Measurements from ENCODE around the gene CDADC1. TPM values are rescaled to one million over a fixed set of nuclear protein-coding genes. Genes with fewer than 3 reads are reported as not detected.

CDADC1 gene
- total and polyA plus RNA-seq, 2 of the 13 experiments (the other 11 are each of a cell fraction or from before 2014, with no cell fraction given) = 2.4 to 9.0 TPM

DNA sequence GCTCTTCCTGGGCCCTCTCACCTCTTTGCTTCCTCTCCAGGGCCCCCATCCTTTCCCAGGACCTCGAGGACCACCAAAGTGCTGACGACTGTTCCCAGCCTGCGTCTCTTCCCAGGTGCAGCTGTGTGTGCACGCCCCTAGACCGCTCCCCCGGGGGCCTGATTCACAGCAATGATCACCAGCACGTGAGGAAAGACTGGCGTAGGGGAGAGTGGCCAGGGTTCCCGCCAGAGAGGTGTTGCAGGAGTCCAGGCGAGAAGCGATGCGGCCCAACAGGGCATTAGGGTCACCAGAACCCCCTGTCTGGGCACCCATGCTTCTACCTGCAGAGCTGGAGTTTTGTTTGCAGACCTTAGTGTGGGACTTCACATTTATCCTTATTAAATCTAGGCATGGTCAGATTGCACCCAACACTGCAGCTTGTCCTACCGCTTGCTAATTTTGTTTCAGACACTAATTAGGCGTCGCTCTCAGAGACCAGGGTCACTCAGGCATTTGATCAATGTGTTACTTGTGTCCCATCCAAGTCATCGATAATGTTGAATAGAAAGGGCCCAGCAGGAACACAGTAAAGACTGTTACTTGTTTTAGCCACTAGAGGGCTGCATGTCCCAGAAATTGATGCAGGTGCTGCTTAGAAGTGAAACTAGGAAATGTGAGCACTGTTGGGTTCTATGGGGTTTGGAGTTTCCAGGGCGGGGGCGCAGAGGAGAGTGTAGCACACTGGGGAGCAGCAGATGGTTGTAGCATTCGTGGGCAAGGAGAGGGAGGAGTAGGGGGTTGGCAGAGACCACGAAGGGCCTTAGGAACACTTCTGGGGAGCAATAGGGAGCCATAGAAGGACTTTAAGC is 53.2 kb downstream of the CDADC1 start (continued):
- TF ChIP-seq ATF3 (CRISPR knock-in tag; IDR thresholded peaks at IDR 0.05) (no peak), TRIM24 (CRISPR knock-in tag; IDR thresholded peaks at IDR 0.05) (no peak), MIXL1 (CRISPR knock-in tag; IDR thresholded peaks at IDR 0.05) (no peak; the same call in 1 of the 2 replicates), ELF3 (CRISPR knock-in tag; IDR thresholded peaks at IDR 0.05) (peak; percentile 60), GATAD1 (CRISPR knock-in tag; IDR thresholded peaks at IDR 0.05) (no peak), ZNF850 (CRISPR knock-in tag; conservative IDR thresholded peaks at IDR 0.05) (no peak), LRRFIP1 (CRISPR knock-in tag; conservative IDR thresholded peaks at IDR 0.05) (no peak), ZNF615 (CRISPR knock-in tag; IDR thresholded peaks at IDR 0.05; ENCODE audit: borderline replicate concordance) (no peak), ZFP36L1 (CRISPR knock-in tag; IDR thresholded peaks at IDR 0.05) (no peak), ZNF335 (CRISPR knock-in tag; IDR thresholded peaks at IDR 0.05) (no peak; the same call in 1 of the 2 replicates), ELF1 (CRISPR knock-in tag; IDR thresholded peaks at IDR 0.05) (peak; percentile 59), FOXM1 (CRISPR knock-in tag; IDR thresholded peaks at IDR 0.05) (no peak), ZNF616 (CRISPR knock-in tag; IDR thresholded peaks at IDR 0.05; ENCODE audit: low read depth) (no peak), ZNF292 (CRISPR knock-in tag; IDR thresholded peaks at IDR 0.05; ENCODE audit: borderline replicate concordance, low read depth) (0 out of 2 replicates have a peak, but pooled peaks have one; percentile 27), ZNF737 (CRISPR knock-in tag; IDR thresholded peaks at IDR 0.05; ENCODE audit: borderline replicate concordance) (no peak), HNF4A (CRISPR knock-in tag; IDR thresholded peaks at IDR 0.05) (no peak)
- TF ChIP-seq, protein P1, sequence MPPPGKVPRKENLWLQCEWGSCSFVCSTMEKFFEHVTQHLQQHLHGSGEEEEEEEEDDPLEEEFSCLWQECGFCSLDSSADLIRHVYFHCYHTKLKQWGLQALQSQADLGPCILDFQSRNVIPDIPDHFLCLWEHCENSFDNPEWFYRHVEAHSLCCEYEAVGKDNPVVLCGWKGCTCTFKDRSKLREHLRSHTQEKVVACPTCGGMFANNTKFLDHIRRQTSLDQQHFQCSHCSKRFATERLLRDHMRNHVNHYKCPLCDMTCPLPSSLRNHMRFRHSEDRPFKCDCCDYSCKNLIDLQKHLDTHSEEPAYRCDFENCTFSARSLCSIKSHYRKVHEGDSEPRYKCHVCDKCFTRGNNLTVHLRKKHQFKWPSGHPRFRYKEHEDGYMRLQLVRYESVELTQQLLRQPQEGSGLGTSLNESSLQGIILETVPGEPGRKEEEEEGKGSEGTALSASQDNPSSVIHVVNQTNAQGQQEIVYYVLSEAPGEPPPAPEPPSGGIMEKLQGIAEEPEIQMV (CRISPR knock-in tag; IDR thresholded peaks at IDR 0.05; ENCODE audit: low read depth) = no peak
- TF ChIP-seq, protein P2, sequence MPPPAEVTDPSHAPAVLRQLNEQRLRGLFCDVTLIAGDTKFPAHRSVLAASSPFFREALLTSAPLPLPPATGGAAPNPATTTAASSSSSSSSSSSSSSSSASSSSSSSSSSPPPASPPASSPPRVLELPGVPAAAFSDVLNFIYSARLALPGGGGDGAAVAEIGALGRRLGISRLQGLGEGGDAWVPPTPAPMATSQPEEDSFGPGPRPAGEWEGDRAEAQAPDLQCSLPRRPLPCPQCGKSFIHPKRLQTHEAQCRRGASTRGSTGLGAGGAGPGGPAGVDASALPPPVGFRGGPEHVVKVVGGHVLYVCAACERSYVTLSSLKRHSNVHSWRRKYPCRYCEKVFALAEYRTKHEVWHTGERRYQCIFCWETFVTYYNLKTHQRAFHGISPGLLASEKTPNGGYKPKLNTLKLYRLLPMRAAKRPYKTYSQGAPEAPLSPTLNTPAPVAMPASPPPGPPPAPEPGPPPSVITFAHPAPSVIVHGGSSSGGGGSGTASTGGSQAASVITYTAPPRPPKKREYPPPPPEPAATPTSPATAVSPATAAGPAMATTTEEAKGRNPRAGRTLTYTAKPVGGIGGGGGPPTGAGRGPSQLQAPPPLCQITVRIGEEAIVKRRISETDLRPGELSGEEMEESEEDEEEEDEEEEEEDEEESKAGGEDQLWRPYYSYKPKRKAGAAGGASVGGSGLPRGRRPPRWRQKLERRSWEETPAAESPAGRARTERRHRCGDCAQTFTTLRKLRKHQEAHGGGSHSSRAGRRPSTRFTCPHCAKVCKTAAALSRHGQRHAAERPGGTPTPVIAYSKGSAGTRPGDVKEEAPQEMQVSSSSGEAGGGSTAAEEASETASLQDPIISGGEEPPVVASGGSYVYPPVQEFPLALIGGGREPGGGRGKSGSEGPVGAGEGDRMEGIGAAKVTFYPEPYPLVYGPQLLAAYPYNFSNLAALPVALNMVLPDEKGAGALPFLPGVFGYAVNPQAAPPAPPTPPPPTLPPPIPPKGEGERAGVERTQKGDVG (CRISPR knock-in tag; IDR thresholded peaks at IDR 0.05; ENCODE audit: borderline replicate concordance) = no peak
- TF ChIP-seq, protein P3, sequence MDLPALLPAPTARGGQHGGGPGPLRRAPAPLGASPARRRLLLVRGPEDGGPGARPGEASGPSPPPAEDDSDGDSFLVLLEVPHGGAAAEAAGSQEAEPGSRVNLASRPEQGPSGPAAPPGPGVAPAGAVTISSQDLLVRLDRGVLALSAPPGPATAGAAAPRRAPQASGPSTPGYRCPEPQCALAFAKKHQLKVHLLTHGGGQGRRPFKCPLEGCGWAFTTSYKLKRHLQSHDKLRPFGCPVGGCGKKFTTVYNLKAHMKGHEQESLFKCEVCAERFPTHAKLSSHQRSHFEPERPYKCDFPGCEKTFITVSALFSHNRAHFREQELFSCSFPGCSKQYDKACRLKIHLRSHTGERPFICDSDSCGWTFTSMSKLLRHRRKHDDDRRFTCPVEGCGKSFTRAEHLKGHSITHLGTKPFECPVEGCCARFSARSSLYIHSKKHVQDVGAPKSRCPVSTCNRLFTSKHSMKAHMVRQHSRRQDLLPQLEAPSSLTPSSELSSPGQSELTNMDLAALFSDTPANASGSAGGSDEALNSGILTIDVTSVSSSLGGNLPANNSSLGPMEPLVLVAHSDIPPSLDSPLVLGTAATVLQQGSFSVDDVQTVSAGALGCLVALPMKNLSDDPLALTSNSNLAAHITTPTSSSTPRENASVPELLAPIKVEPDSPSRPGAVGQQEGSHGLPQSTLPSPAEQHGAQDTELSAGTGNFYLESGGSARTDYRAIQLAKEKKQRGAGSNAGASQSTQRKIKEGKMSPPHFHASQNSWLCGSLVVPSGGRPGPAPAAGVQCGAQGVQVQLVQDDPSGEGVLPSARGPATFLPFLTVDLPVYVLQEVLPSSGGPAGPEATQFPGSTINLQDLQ (CRISPR knock-in tag; IDR thresholded peaks at IDR 0.05) = no peak

Data from HepG2 (cell line).